Fibroblast of lung (primary cell): ENCODE results near the gene FAM107B. TPM values are rescaled to one million over a fixed set of nuclear protein-coding genes. Genes with fewer than 3 reads are reported as not detected.

Source experiments
- DNase-seq, 2 donors: peaks; one replicate each; pipeline versions ENCODE4 v3.0.0 to v3.0.0-alpha.2; 2010; ENCODE audit warnings: low read depth in 2 of 2
- H2AFZ ChIP-seq: 2 replicates; pipeline ENCODE4 v1.5.1; 2012; ENCODE audit warnings: low read length, control low read depth, inconsistent platforms
- H3K27ac ChIP-seq: 2 replicates; pipeline ENCODE4 v1.5.1; 2011; ENCODE audit warnings: low read length, control low read depth; ENCODE audit not compliant: insufficient read depth
- H3K27me3 ChIP-seq: 2 replicates; pipeline ENCODE4 v1.5.1; 2011; ENCODE audit warnings: mild to moderate bottlenecking, low read length; ENCODE audit not compliant: control insufficient read depth, insufficient read depth
- H3K36me3 ChIP-seq: 2 replicates; pipeline ENCODE4 v1.5.1; 2011; ENCODE audit warnings: low read length; ENCODE audit not compliant: control insufficient read depth, insufficient read depth
- H3K4me1 ChIP-seq: 2 replicates; pipeline ENCODE4 v1.5.1; 2011; ENCODE audit warnings: low read length; ENCODE audit not compliant: control insufficient read depth, insufficient read depth; ENCODE audit errors: extremely low read depth
- H3K4me2 ChIP-seq: 2 replicates; pipeline ENCODE4 v1.5.1; 2011; ENCODE audit warnings: low read length, control low read depth; ENCODE audit not compliant: insufficient read depth; ENCODE audit errors: extremely low read depth
- H3K4me3 ChIP-seq, 4 experiments: fragments of 200-600 bp in 1 of 4; sonication (generic) in 1 of 4; replicated peaks in 1 of 4; 2 replicates each; pipeline ENCODE4 v1.5.1; 2011 to 2016; ENCODE audit warnings: low read length in 4 of 4, low read depth in 3 of 4, mild to moderate bottlenecking in 3 of 4, control low read depth in 2 of 4, inconsistent platforms in 1 of 4, mixed read lengths in 1 of 4; ENCODE audit not compliant: insufficient read depth in 1 of 4; ENCODE audit errors: control extremely low read depth in 1 of 4
- H3K79me2 ChIP-seq: 2 replicates; pipeline ENCODE4 v1.5.1; 2012; ENCODE audit warnings: mild to moderate bottlenecking, low read length, inconsistent platforms; ENCODE audit not compliant: control insufficient read depth, insufficient read depth
- H3K9ac ChIP-seq: 2 replicates; pipeline ENCODE4 v1.5.1; 2011; ENCODE audit warnings: mild to moderate bottlenecking, low read length, control low read depth; ENCODE audit not compliant: insufficient read depth
- H3K9me3 ChIP-seq: 2 replicates; pipeline ENCODE4 v1.5.1; 2012; ENCODE audit warnings: low read depth, low read length; ENCODE audit not compliant: control insufficient read depth, insufficient read depth
- H4K20me1 ChIP-seq: 2 replicates; pipeline ENCODE4 v1.5.1; 2011; ENCODE audit warnings: low read length; ENCODE audit not compliant: control insufficient read depth, insufficient read depth; ENCODE audit errors: extremely low read depth
- CTCF ChIP-seq, 2 donors: IDR thresholded peaks in 1 of 2; conservative IDR thresholded peaks in 1 of 2; 1 replicate in 1 of 2; 2 replicates in 1 of 2; pipeline ENCODE4 v1.5.1; 2011 to 2012; ENCODE audit warnings: low read length in 2 of 2, control low read depth in 1 of 2, inconsistent platforms in 1 of 2, low read depth in 1 of 2, mild to moderate bottlenecking in 1 of 2
- EZH2 ChIP-seq: IDR thresholded peaks from 2 replicates; pipeline ENCODE4 v1.5.1; 2012; ENCODE audit warnings: low read length, control low read depth, mild to moderate bottlenecking; ENCODE audit errors: missing control alignments
- polyA plus RNA-seq, 2 donors: library from polyadenylated mRNA; depleted of rRNA in 1 of 2; stranded (reverse) in 1 of 2; unstranded in 1 of 2; fragments of >200 nt; gene quantifications; 2 replicates each; pipeline ENCODE4 v1.2.1, GENCODE V29; 2011 to 2012; ENCODE audit warnings: missing spikeins in 1 of 2
- total RNA-seq: library from RNA; depleted of rRNA; stranded (reverse); fragments of >200 nt; gene quantifications from 2 replicates; pipeline ENCODE4 v1.2.1, GENCODE V29; 2014

The FAM107B gene
- total and polyA plus RNA-seq, 2 donors (not counting 1 experiment from before 2014, with no cell fraction given), result 29.0 to 36.0 TPM

GRCh38 chr10:14594878-14595525 is 179.7 kb downstream of the FAM107B start:
- DNase-seq, result no peak
- H3K4me1 ChIP-seq, result no peaks in the 10 kb centered on the region
- H3K27me3 ChIP-seq, result no peaks in the 10 kb centered on the region
- peaks cover 61% of the 10 kb centered on the region for H3K79me2 ChIP-seq
- no peak overlapping the region for H3K27ac ChIP-seq
- peaks cover under 1% of the 10 kb centered on the region for H3K36me3 ChIP-seq
- no peaks in the 10 kb centered on the region for H3K9me3 ChIP-seq
- H2AFZ ChIP-seq, result no peak overlapping the region
- no peak overlapping the region for H3K4me2 ChIP-seq
- no peak for TF ChIP-seq CTCF (conservative IDR thresholded peaks at IDR 0.05 in 1 of 2, IDR thresholded peaks at IDR 0.05 in 1 of 2; ENCODE audit: low read depth in 1 of 2, low read length in 2 of 2)
- TF ChIP-seq EZH2, result no peak
- H3K4me3 ChIP-seq, result no peak overlapping the region
- H3K9ac ChIP-seq, result no peak overlapping the region
- no peaks in the 10 kb centered on the region for H4K20me1 ChIP-seq

- DNase-seq, result no peak
- no peak overlapping the region for H2AFZ ChIP-seq
- no peak overlapping the region for H3K4me2 ChIP-seq
- no peaks in the 10 kb centered on the region for H3K9me3 ChIP-seq
- no peak overlapping the region for H3K27ac ChIP-seq
- H3K4me3 ChIP-seq, result no peak overlapping the region
- no peaks in the 10 kb centered on the region for H3K27me3 ChIP-seq
- no peaks in the 10 kb centered on the region for H3K36me3 ChIP-seq
- peaks cover 50% of the 10 kb centered on the region for H3K79me2 ChIP-seq
- no peak overlapping the region for H3K9ac ChIP-seq
- no peaks in the 10 kb centered on the region for H4K20me1 ChIP-seq
- no peaks in the 10 kb centered on the region for H3K4me1 ChIP-seq
- TF ChIP-seq CTCF (conservative IDR thresholded peaks at IDR 0.05 in 1 of 2, IDR thresholded peaks at IDR 0.05 in 1 of 2; ENCODE audit: low read depth in 1 of 2, low read length in 2 of 2) (no peak), EZH2 (no peak)
Observed at GRCh38 chr10:14593806-14594205, 180.9 kb downstream of the FAM107B start.

- Histone ChIP-seq H3K4me3 (no peak overlapping the region), H3K4me2 (no peak overlapping the region), H3K79me2 (peaks cover 41% of the 10 kb centered on the region), H3K4me1 (peaks cover 4% of the 10 kb centered on the region), H3K9ac (no peak overlapping the region), H3K9me3 (no peaks in the 10 kb centered on the region), H3K27ac (no peak overlapping the region), H3K27me3 (no peaks in the 10 kb centered on the region), H4K20me1 (no peaks in the 10 kb centered on the region), H2AFZ (no peak overlapping the region), H3K36me3 (no peaks in the 10 kb centered on the region)
- TF ChIP-seq CTCF (conservative IDR thresholded peaks at IDR 0.05 in 1 of 2, IDR thresholded peaks at IDR 0.05 in 1 of 2; ENCODE audit: low read depth in 1 of 2, low read length in 2 of 2) (no peak), EZH2 (no peak)
- DNase-seq, result no peak
Observed at GRCh38 chr10:14592566-14592965, 182.1 kb downstream of the FAM107B start.
